ENCODE data around the gene SORCS2.

DNA sequence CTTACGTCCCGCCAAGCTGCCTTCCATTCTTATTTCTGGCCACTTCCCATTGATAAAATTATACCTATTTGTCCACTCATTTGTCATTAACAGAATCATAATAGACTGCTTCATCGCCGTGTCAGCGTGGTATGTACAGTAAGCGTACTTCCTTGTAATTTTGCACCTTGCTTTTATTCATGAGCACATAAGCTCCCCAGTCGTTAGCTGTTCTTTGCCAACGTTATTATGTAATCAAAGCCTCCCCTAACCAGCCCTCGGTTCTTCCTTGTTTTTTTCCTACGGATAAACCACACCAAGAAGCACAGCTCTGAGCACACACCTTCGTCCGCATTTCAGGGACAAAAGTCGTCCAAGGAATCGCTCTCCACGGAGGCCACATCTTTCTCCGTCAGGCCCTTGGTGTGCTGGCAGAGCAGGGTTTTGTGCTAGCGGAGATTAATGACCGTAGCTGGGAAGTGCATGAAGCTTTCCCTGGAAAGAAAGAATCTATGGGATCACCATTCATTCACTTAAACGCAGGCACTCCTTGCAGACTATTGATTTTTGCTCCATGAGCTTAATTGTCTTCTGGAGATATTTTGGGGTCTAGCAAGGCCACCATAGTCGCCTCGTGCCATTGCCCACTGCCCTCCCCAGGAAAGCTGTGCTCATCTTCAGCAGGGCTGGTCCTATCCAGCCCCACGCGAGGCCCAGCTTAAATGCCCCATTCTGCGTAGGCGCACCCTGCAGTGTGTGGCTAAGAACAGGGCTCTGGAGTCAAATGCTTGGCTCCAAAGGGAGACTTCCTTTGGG, 443.3 kb downstream of the SORCS2 start:
- TF ChIP-seq, protein P1, sequence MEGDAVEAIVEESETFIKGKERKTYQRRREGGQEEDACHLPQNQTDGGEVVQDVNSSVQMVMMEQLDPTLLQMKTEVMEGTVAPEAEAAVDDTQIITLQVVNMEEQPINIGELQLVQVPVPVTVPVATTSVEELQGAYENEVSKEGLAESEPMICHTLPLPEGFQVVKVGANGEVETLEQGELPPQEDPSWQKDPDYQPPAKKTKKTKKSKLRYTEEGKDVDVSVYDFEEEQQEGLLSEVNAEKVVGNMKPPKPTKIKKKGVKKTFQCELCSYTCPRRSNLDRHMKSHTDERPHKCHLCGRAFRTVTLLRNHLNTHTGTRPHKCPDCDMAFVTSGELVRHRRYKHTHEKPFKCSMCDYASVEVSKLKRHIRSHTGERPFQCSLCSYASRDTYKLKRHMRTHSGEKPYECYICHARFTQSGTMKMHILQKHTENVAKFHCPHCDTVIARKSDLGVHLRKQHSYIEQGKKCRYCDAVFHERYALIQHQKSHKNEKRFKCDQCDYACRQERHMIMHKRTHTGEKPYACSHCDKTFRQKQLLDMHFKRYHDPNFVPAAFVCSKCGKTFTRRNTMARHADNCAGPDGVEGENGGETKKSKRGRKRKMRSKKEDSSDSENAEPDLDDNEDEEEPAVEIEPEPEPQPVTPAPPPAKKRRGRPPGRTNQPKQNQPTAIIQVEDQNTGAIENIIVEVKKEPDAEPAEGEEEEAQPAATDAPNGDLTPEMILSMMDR (IDR thresholded peaks at IDR 0.05; ENCODE audit: control extremely low read depth in 1 of 3, insufficient read depth in 1 of 3, low read depth in 1 of 3, low read length in 3 of 3): no peak
- TF ChIP-seq SIX5 (IDR thresholded peaks at IDR 0.05; ENCODE audit: low read depth, low read length) (no peak), RAD21 (IDR thresholded peaks at IDR 0.05 in 1 of 2, conservative IDR thresholded peaks at IDR 0.05 in 1 of 2; ENCODE audit: low read depth in 2 of 2, low read length in 2 of 2) (no peak), POLR2A (IDR thresholded peaks at IDR 0.05; ENCODE audit: control extremely low read depth in 1 of 2, low read depth in 2 of 2, low read length in 2 of 2) (no peak), SAP30 (IDR thresholded peaks at IDR 0.05; ENCODE audit: insufficient read depth, insufficient replicate concordance, low read length) (no peak), TCF12 (IDR thresholded peaks at IDR 0.05; ENCODE audit: low read depth, low read length) (no peak)
- TF ChIP-seq, protein P2, sequence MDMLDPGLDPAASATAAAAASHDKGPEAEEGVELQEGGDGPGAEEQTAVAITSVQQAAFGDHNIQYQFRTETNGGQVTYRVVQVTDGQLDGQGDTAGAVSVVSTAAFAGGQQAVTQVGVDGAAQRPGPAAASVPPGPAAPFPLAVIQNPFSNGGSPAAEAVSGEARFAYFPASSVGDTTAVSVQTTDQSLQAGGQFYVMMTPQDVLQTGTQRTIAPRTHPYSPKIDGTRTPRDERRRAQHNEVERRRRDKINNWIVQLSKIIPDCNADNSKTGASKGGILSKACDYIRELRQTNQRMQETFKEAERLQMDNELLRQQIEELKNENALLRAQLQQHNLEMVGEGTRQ (IDR thresholded peaks at IDR 0.05; ENCODE audit: low read length): no peak
- TF ChIP-seq, protein P3, sequence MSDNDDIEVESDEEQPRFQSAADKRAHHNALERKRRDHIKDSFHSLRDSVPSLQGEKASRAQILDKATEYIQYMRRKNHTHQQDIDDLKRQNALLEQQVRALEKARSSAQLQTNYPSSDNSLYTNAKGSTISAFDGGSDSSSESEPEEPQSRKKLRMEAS (IDR thresholded peaks at IDR 0.05): no peak
